HG03060 (cell line): ENCODE results near the gene SH3PXD2B.
"Not testable (repeated sequence)": the region's sequence is repeated elsewhere in the genome, so short reads cannot be mapped to it uniquely, and the experiment has no call there.

Experiments used
- ATAC-seq: cut with Tn5 transposase; IDR thresholded peaks from one replicate; pipeline ENCODE4 v1.9.1; 2021; ENCODE audit warnings: low read depth, moderate number of reproducible peaks; ENCODE audit not compliant: unreplicated experiment

Gene SH3PXD2B

DNA sequence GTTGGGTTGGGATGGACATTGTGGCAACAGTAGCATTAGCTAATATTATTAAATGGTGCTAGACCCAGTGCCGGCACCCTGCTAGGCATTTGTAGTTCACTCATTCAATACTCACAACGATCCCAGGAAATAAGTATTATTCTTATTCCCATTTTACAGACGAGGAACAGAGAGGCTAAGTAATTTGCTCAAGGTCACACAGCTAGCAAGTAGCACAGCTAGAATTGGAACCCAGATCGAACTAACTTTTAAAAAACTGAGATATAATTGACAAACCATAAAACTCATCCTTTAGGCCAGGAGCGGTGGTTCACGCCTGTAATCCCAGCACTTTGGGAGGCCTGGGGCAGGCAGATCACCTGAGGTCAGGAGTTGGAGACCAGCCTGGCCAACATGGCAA lies 79.5 kb downstream of the SH3PXD2B start:
- no peak for ATAC-seq

DNA sequence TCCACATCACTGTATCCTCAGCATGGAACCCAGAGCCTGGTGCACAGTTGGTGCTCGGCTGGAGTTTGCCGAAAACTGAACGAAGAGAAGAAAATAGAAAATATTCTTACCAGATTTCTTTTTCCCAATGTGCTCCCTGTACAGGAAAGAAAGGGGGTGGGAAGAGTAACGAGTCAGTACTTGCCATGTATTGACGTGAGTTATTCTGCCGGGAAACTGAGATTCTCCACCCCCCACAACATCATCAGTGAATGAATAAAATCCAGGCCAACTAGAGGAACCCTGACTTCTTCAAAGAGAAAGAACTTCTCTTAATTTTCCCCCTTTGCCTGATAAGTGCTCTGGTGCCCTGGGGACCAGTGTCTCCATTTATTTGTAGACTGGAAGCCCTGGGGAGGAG lies 80.6 kb downstream of the SH3PXD2B start:
- ATAC-seq, result no peak

DNA sequence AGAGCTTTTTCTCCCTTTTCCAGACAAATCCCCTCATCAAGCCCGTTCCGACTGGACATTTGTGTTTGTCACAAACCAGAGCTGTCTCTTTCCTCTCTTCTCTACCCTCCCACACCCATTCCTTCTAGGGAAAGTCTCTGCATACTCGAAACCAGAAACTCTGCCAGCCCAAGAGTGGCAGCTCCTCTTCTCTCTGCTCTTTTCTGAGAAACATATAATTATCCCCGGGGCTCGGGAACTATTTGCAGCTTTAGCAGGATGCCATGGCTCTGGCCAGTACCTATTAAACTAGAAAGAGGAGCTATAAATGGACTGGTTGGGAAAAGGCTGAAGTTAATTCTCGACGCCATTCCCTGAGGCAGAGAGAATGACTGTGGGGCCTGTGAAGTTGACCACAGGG lies 82.6 kb downstream of the SH3PXD2B start:
- no peak for ATAC-seq

DNA sequence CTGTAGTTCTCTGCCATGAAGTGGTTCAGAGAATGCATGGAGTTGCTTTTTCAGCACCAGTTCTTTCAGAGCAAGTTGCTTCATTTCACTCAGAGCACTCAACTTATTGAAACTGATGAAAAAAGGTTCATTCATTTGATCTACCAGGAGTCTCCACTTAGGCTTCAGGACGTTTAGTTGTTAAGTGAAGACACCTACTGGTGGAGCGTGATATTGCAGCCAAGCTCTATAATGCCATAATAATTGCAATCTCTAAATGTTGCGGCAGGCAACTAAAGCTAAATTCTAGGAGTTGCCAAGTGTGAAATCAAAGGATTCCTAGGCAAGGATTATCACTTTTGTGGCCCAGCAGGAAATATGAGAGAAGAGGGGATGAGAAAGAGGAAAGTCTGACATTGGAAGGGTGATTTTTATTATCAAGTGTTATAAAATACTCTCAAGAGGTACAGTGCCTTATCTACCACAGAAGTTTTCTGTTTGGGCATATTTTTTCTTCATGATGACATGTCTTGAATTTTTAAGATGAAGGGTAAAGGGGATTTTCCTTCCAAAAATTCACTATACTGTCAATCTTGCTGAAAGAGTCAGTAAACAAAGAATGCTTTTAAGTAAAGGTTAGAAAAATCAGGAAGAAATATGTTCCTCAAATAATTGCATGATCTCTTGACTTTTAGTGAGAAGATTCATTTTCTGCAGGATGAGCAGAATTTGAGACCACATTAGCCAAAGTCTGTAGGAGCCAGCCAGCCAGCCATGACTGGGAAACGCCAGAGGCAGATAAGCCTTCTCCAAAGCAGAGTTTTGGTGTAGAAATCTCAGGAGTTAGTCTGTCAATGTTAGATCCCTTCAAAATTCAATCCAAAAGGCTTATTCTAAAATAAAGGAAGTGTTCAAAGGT lies 83.4 kb downstream of the SH3PXD2B start:
- ATAC-seq, result no peak

DNA sequence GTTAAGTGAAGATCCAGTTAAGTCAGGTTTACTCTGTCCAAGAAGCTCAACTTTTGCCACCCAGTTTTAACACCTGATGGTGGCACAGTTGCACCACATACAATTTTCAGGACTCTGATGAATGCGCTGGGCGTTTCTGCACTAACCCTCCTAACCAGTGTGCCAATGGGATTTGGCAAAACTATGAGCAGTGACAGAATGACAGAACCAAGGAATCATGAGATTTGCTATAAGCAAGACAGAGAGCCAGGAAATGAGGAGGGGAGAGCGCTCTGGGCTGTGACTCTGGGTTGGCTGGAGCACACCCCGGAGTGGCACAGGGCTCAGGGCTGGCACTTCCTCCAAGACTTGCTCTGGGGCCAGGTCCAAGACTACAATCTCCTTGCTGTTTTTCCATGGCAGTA lies 84.1 kb downstream of the SH3PXD2B start:
- no peak for ATAC-seq

DNA sequence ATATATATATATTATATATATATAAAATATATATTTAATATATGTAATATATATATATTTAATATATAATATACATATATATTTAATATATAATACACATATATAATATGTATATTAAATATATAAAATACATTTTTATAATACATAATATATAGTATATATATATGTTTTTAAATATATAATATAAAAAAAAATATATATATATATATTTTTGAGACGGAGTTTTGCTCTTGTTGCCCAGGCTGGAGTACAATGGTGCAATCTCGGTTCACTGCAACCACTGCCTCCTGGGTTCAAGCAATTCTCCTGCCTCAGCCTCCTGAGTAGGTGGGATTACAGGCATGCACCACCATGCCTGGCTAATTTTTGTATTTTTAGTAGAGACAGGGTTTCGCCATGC lies 85.6 kb downstream of the SH3PXD2B start:
- not testable (repeated sequence) for ATAC-seq

DNA sequence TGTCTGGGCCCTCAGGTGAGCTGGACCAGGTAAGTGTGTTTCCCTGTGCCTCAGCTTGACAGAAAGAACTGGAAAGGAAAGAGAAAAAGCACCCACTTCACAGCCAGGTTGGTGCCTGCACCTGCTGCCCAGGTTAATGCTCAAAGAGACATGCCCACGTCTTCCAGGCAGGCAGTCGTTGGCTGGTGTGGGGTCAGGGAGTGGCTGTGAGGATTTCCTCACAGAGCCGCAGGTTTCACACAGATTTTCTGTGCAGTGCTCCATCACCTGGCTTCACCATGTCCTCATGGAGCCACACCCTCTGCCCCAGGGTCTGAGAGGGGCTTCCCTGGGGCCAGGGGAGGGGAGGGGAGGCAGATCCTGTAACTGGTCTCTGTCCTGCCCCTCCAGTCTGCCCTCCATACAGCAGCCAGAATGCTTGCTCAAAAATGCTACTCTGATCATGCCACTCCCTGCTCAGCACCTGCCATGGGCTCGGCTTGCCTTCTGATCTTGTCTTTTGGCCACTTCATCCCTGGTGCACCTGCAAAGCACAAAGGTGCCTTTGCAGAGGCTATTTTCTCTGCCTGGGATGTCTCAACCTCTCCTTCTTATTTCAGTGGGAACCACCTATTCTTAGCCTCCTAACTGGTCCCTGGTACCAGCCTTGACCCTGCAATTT lies 88.2 kb downstream of the SH3PXD2B start:
- ATAC-seq, result no peak

DNA sequence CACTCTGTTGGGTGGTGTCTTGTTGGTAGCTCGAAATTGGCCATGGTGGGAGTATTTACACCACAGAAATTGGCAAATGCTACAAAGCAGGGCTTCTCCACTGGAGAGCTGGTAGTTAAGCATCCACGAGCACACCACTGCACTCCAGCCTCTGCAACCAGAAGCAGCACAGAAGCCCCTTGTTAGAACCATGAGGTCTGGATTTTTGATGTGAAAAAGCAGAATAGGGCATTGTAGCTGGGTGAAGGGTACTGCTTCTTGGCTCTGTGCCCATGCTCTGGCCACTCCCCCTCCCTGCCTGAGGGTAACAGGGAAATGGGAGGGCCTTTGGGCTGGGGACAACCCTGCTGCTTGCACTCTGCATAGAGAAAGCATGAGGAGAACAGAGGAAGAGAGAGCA lies 89.6 kb downstream of the SH3PXD2B start:
- ATAC-seq, result no peak

DNA sequence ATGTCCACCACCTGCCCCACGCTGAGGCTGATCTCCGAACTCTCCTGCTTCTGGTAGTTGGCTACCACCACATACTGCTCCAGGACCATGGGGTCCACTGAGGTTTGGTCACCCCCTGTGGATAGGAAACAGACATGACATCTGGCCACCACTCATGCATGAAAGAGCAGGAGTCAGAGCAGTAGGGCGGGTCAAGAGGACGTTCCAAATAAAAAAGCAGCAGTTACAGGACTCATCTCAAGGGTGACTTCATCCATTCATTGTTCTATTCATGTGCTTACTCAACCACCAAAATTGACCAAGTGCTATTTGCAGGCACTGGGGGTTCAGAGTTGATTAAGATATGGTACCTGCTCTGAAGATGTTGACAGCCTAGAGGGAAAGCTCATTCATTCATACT lies 91.6 kb downstream of the SH3PXD2B start:
- ATAC-seq, result no peak

DNA sequence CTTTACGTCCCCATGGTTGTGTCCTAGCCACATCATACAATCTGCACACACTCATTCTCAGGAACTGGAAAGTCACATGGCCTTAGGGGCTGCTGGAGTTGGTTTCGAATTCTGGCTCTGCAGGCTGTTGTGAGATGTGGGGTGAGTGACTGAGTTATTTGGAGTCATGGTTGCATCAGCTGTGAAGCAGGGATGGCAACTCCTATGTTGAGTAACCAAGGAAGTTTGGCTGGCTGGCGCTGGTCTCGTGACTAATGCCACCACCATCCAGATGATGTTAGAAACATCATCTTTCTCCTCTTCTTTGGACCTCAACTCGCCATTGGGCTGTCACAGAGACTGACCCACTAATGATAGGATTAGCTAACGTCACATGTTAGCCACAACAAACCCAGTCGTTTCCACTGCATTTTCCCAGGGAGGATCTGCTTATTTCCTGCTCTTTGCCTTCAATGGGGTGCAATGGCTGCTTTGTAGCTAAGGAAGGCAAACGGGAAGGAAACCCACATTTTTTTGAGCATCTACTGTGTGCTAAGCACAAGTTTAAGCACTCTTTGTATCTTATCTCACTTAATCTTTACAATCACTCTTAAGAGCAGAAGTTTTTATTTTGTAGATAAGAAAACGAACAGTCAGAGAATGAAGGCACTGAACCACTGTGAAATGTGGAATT lies 92.6 kb downstream of the SH3PXD2B start:
- ATAC-seq, result no peak

DNA sequence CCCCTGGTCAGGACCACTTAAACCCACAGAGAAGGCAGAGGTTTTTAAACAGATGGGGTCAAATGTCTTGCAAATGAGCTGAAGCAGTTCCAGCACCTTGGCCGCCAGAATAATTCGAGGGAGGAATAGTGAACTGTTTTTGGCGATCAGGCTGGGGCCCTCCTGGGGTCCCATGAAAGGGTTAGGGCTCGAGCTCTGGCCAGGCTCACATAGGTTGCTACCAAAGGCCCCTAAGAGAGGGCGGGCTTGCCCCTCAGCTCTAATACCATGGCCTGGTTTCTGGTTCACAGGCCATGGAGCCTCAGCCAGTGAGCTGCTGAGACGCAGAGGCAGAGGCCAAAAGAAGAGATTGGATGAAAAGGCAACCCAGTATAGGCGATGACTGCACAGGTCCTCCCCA lies 96.0 kb downstream of the SH3PXD2B start:
- ATAC-seq, result no peak

DNA sequence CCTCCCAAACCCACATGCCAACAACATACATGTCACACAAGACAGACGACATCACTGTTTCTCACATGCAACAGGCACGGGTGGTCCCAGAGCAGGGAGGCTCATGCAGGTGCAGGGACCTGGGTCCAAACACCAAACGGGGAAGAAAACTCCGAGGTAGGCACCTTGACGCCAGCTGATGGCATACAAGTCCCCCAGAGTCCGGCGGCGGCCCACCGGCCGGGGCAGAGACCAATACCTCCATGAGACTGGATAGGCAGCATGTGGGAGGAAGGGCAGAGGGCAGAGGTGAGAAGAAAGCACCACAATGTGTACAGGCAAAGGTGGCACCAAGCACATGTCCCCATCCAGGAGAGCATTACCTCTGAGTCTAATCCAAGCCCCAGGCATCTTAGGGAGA lies 97.8 kb downstream of the SH3PXD2B start:
- ATAC-seq, result no peak

DNA sequence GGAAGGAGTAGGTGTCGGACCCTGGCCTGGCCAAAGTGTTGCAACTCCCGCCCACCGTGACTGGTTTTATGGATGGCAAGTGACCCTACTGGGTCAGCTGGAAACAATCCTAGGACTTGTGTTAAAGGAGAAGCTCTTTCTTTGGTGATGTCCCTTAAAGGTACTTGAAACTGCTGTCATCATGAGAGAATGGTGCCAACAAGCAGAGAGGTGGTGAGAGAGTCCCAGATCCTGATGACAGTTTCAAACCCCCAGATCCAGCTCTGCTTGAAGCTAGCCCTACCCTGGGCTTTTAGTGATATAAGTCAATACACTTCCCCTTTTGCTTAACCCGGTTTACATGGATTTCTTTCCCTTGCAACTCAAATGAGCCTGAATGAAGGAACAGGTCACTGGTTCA lies 98.3 kb downstream of the SH3PXD2B start:
- no peak for ATAC-seq

DNA sequence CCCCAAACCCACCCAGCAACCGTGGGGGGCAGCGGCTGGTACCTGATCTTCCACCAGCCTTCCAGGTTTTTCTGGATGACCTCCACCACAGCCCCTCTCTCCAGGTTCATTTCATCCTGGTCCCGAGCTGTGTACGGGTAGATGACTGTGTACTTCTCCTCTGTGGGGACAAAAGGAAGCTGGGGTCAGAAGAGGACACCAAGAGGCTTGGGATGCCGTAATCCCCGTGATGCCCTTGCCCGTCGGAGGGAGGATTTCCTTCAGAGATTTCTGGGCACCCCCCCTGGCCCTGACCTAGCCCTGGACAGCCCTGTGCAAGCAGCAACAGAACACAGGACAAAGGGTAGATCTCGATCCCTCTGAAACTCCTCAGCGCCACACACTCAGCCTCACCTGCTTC lies 100.5 kb downstream of the SH3PXD2B start:
- ATAC-seq, result no peak

DNA sequence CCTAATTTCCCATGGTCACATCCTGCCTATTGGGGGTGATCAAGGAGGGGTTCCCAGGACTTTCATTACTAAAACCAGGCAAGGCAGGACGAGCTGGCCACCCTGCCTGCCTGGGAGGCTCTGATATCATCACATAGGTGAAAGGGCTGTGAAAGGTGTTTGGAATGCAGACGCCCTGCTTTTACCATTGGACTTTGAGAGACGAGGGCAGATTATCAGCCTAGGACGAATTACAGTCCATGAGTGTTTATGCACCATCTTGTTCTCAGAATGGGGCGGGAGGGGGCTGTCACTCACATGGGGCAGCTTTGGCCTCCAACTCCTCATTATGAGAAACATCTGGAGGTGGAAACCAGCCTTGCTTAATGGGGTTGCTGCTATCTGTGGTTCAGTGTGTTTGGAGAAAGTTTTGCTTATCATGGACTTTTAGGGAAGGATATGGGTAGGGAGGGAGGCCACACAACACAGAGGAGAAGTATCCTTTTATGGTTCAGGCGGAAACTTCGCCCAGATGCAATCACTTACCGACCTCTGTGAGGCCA lies 101.0 kb downstream of the SH3PXD2B start:
- no peak for ATAC-seq

DNA sequence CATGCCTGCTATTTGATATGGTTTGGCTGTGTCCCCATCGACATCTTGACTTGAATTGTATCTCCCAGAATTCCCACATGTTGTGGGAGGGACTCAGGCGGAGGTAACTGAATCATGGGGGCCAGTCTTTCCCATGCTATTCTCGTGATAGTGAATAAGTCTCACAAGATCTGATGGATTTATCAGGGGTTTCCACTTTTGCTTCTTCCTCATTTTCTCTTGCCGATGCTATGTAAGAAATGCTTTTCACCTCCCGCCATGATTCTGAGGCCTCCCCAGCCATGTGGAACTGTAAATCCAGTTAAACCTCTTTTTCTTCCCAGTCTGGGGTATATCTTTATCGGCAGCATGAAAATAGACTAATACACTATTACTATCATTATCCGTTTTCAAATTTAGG lies 101.8 kb downstream of the SH3PXD2B start:
- not testable (repeated sequence) for ATAC-seq

DNA sequence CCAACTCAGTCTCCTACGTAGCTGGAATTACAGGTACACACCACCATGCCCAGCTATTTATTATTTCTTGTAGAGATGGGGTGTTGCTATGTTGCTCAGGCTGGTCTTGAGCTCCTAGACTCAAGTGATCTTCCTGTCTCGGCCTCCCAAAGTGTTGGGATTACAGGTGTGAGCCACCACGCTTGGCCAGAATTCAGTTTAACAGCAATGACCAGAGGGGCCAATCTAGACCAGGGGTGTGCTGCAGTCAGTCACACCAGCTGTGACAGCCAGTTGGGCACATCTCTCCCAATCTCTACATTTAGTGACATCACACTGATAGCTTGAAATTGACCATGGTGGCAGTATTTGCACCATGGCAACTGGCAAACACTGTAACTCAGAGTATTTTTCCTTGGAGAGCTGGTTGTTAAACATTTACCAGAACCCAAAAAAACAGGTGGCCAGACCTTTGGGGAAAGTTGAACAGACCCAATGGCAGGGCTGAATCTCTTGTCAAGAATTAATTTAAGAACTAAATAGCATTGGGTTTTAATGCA lies 103.0 kb downstream of the SH3PXD2B start:
- ATAC-seq, result no peak

DNA sequence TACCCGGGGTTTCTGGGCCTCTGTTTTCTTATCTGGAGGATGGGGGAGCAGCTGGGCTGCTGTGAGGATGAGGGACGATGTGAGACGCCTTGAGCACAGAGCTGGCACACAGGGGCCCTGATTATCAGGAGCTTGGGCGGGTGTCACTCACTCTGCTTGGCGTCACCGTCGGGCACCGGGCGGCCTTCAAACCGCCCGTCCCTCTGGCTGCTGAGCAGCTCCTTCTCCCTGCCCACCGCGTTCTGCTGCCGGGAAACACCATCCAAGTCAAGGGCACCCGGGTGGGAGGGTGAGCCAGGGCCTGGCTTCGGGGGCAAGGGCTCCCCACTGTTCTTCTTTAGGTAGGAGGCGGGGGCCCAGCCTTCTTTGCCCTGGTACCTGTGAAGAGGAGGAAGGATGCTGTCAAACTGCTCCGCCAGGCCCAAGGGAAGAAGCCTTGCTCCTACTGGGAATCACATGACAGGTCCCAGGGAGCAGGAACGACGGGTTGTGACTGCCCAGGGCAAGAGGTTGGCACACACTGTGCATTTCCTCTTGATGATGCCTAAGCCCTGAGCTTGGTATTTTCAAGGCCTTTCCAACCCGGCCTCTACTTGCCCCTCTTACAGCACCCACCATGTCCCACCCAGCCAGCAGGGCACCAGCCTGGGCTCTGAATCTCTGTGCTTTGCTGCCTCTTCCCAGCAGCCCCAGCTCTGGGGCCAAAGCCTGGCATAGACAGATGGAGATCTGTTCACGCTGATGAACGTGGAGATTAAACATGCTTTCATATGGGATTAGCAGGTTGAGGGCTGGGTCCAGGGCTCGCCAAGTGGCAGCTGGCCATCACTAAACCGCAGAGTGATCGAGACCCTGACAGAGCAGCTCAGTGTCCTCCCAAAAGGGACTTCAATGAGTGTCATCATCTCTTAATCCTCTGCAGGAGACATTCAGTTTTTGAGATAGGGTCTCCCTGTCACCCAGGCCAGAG lies 103.8 kb downstream of the SH3PXD2B start:
- no peak for ATAC-seq

DNA sequence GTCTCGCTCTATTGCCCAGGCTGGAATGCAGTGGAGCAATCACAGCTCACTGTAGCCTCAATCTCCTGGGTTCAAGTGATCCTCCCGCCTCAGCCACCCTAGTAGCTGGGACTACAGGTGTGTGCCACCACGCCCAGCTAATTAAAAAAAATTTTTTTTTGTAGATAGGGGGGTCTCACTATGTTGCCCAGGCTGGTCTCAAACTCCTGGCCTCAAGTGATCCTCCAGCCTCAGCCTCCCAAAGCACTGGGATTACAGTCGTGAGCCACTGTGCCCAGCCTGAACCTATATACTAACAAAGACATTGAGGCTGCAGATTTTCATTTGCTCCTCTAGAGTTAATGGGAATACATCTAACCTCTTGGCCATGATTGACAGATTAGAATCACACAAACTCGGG lies 105.6 kb downstream of the SH3PXD2B start:
- not testable (repeated sequence) for ATAC-seq

DNA sequence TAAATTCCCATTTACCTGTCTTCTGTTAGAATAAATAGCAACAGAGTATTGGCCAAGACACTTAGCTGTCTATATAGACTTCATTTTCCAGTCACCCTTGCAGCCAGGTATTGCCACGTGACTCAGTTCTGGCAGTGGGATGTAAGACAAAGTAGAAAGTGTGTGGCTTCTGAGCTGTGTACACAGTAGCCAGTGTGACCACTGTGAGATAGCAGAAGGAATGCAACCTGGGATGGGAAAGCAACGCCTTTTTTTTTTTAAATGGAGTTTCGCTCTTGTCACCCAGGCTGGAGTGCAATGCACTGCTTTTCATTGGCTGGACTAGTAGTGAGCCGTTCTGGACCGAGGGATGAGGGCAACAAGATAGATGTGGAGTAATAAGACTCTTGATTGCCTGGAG lies 106.2 kb downstream of the SH3PXD2B start:
- ATAC-seq, result no peak
